Inflammatory macrophage treated with lipopolysaccharide for 4 hours (primary cell): ENCODE measurements around the gene PMPCA.
"Not testable (repeated sequence)": the region's sequence is repeated elsewhere in the genome, so short reads cannot be mapped to it uniquely, and the experiment has no call there.

Experiments
- DNase-seq: peaks from one replicate; pipeline ENCODE4 v3.0.0-alpha.2; 2020

PMPCA gene

DNA sequence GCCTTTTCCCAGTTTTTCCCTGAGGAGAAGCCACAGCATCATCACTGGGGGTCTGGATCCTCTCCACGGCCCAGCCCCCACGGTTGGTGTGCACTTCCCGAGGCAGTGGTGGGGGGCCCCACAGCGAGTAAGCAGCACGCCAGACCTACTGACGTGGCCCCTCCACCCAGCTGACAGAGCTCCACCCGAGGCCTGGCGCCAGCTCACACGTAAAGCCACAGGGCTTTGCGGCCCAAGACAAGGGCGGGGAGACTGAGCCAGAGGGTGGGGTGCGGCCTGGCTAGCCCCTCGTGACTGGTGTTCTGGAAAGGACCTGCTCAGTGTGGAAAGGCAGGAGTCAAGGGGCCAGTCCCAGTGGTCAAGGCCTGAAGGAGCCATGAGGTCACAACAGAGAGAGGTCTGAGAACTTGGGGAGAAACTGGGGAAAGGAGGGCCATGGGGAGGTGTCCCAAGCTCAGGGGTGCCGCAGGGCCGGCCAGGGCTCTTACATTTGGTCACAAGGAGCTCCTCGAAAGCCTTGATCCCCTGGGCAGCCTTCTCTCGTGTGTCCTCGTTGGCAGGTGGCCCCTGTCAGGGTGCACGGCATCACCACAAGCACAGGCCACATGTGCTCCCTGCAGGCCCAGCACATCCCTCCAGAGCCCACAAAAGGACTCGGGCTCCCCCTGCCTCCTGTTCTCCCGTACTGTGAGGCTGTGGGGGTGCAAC, 16.0 kb upstream of the PMPCA start:
- DNase-seq = no peak

DNA sequence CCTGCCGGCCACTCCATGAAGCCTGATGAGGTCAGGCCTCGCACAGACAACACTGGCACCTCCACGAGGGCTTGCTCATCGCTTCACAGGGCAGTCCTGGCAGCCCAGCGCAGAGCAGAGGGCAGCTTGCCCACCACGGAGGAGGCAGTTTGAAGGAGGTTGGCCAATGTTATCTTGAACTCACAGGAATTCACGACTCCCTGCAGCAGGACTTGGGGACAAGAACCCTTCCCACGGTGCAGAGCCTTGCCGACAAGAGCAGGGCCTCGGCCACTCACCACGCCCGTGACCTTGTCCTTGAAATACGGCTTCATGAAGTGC, 15.5 kb upstream of the PMPCA start:
- no peak for DNase-seq

DNA sequence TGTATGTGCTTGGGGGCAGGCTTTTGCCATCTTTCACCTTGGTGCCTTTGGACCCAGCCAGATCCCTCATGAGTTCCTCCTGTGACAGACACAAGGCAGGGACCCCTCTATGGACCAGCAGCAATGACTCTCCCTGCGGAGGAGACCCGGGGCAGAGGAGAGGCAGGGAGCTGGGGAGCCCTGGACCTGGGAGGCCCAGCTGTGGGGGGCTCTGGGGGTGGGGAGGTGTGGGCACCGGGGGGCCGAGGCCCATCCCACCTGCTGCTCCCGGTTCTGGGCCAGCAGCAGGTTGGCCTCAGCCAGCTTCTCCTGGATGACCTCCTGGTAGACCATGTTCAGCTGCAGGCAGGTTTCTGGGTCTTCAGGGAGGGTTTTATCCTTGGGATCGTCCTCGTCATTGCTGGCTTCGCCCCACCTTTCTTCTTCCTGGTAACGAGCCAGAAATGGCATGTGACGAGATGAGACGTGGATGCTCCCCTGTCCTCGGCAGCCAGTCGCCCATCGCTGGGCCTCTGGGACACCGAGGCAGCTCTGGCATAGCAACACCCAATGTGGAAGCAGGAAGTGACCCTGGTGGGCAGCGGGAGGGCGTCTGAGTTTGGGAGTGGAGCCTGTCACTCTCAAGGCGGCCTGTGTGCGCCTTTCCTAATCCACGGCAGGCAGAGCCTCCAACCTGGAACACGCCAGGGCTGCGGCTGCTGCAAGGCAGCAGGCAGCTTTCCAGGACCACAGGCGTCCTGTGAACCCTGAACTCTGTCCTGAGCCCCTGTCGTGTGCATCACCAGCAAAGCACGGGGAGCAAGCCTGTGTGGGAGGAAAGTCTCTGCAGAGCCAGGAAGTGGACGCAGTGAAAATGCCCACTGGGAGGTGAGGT, 14.9 kb upstream of the PMPCA start:
- no peak for DNase-seq

DNA sequence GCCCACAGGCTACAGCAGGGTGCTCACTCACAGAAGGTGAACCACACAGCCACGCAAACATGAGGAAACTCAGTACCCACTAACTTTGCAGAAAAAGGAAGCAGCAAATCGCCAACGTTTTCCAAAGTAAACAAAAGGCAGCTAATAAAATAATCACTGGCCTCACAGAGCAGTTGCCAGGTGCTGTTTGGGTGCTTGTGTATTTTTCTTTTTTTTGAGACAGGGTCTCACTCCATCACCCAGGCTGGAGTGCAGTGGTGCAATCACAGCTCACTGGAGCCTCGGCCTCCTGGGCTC, 14.3 kb upstream of the PMPCA start:
- no peak for DNase-seq

DNA sequence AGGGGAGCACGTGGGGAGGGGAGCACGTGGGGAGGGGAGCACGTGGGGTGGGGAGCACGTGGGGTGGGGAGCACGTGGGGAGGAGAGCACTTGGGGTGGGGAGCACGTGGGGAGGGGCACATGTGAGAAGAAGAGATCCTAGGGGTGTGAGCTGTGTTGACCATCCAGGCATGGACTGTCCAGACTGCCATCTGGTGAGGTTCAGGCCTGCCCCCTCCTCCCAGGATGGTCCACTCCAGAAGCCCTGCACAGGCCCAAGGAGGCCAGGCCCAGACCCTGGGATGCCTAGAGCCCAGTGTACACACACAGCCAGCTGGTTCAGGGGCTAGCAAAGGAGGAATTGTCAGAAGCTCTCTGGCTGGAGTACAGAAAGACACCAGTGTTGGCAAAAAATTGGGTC, 12.8 kb upstream of the PMPCA start:
- no peak for DNase-seq

DNA sequence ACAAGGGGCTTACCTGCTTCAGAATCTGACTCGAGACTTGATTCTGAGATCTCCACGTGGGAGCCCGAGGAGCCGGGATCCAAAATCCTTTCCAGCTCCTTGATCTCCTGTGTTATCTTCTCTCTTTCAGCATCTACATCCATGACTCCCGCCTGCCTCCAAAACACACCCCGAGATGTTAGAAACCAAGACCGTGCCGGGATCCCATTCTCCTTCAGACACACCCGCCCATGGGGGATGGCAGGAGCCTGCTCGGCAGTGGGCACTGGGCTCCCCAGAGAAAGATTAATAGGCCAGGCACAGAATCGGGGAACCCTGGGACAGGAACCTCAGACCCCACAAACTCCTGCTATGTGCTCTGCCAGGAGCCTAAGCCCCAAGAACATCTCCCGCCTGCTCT, 12.2 kb upstream of the PMPCA start:
- no peak for DNase-seq

DNA sequence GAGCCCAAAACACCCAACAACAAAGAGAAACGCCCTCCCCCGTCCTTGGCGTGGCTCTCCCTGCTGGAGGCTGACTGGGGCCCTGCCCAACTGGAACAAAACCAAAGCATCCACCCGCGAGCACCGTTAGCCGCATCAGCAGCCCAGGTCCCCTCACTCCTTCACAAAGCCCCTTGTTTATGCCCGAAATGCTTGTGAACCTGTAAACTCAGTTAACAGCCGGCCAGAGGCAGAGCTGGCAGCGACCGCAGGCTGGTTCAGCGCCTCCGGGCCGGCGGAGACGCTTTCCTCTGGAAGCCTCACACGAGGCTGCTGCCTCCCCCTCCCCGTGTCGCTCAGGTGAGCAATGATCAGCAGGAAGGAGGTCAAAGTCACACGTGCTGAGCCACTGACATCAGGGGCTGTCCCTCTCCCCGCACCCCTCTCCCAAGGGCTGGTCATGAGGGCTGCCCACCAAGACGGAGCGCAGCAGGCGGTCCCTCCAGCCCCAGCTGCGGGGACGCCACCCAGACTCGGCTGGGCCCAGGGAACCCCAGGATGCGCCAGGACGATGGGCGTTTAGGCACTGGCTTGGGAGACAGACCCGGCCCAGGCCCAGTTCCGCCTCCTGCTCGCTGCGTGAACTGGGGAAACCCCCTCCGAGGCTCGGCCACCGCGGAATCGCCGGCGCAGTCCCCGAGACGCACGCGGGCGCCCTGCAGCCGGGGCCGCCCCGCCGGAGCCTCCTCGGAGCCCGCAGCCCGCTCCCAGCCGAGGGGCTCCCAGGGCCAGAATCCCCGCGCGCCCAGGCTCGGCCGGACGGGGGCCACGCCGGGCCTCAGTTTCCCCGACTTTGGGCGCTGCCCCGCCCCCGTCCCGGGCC, 11.1 kb upstream of the PMPCA start:
- DNase-seq = peak; percentile 49

DNA sequence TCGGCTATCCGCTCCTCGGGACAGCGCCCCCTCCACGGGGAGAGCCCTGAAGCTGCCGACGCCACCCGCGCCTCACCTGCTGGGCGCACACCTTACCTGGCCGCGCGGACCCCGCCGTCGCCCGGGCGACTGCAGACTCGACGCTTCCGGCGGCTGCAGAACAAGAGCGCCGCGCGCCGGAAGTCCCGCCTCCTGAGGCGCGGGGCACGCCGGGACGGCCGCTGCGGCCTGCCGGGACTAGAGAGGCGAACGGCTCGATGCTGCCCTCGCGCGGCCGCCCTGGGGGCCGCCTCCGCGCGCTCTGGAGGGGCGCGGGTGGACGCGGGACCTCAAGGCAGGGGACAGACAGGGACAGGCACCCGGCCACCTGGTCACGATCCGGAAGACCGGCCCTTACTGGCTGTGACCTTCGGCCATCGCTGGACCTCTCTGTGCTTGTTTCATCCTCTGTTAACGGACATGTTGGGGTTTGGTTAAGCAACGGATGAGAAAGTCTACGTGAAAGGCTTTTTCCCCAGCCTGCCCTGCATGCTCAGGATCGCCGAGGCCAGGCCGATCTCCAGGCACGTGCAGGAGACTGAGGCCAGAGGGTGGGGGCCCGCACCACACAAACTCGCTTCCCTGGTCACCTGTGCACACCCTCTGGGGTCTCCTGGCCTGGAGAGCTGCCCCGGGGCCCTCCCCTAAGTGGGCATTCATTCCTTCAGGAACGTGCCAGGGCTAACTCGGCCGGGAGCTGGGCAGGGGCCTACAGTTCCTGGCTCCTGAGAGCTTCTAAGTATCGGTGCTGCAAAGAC, 10.2 kb upstream of the PMPCA start, which contains the start of gene SNAPC4:
Gene SNAPC4, minus strand, starts transcription at position 133 of the 797 bp plus-strand sequence. CDS start 1,742 bp downstream, outside the sequence.
- peak; percentile 89 for DNase-seq

DNA sequence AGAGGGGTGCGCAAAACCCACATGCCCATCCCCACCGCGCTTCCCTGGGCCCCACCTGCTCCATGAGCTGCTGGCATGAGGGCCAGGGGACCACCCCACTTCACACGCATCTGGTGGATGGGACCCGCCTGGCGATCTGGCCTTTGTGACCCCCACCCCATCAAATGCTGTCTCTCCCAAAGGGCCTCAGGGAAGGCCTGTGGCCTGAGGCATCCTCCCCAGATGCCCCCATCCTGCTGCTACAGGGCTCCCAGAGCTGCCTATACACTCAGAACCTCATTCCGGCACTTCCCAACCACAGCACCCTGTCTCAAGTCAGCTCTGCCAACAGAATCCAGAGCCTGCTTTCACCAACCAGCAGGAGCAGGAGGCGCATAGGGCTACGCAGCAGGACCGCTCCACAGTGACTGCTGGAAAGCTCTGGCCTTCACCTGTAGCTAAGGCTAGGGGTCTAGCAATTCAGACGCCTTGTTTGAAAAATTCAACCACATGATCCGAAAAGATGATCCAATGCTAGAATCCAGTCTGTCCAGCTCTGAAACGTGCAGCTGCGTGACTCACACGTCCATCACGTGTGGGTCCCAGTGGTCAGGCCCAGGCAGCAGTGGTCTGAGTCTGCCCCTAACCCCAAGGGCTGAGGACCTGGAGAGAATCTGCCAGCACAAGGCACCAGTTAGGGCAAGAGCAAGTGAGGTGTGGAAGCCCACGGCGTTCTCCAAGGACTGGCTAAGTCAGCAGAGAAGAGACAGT, 9.1 kb upstream of the PMPCA start:
- no peak for DNase-seq

DNA sequence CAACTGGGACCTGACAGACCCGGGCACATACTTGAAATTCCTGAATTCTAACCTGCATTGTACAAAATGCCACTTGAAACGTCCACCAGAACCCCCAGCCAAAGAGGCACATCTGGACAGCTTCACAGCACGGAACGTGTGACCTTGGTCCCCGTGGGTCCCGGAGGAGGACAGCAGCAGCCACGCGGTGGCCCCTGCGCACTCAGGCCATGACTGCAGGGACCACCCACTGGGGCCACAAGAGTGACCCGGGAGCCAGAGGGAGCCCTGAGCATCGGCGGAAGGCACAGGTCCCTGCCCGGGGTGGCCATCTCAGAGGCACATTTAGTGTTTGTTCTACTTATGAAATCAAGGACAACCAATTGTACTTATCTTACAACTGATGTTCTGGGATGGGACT, 8.4 kb upstream of the PMPCA start:
- no peak for DNase-seq

DNA sequence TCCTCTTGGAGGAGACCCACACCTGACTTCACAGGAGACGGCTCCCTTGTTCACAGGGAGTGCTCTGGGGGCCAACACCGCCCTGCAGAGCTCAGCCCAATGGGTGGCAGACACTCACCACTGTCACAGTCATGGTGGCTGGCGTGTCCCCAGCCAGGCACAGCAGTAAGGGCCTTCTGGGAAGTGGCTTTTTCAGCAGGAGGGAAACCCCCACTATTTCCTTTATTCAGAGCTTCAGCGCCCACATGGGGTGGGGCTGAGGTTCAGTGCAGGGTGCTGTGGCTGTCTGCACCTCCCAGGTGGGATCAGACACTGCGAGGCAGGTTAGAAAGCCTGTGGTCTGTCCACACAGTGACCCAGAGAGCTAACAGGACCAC, 6.9 kb upstream of the PMPCA start:
- DNase-seq = no peak

DNA sequence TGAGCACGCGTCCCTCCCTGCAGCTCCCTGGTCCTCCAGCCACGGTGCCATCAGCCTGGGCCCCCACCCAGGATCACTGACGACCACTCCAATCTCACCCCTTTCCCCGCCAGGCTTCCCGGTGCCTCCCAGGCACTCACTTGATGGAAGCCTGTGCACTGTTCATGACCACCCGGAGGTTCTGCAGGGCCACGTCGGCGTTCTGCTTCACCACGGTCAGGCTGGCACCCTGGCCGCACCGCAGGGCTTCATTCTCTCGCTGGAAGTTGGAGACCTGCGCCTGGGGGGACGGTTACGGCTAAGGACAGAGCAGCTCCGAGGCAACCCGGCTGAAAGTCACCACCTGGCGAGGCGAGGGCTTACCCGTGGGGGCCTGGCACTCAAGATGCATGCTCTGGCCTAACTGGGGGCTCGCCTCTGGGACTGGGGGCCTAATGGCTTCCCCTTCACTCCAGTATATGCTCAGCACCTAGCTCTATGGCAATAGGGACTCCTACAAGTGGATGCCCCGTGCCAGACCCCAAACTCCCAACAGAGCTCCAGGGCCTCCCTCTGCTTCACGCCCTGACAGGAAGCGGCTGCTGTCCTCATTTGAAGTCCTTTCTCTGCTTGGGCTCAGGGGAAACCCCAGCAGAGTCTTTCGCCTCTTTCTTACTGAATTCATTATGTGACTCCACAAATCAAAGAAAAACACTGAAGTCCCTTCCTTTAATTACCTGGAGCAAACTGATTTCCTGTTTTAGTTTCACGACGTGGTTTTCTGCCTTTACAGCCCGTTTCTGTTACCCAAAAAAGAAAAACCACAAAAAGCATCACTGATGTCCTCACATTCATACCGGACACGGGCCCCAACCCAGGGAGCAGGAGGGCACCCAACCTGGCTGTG, 6.3 kb upstream of the PMPCA start:
- no peak for DNase-seq

DNA sequence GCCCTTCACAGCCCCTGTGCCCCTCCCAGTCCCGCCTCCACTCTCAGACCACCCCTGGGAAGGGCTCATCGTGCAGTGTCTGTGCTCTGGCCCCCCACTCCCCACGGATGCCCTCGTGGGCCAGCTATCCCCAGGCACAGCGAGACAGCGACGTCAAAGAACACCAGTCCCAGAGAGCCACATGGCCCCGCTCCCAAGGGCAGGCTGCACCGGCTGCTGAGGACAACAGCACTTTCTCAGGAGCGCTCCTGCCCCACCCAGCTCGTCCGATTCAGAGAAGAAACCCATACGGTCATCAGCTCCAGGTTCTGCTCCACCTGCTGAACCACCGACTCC, 5.7 kb upstream of the PMPCA start:
- DNase-seq = no peak

DNA sequence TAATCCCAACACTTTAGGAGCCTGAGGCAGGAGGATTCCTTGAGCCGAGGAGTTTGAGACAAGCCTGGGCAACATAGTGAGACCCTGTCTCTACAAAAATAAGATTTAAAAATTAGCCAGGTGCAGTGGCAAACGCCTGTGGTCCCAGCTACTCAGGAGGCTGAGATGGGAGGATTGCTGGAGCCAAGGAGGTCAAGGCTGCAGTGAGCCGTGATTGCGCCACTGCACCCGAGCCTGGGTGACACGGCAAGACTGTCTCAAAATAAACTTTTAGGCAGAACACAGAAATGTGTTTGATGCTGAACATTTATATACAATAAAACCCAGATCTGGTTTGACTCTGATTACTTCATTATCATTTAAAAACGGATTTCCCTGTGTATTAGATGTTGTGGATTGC, 5.0 kb upstream of the PMPCA start:
- DNase-seq = no peak

DNA sequence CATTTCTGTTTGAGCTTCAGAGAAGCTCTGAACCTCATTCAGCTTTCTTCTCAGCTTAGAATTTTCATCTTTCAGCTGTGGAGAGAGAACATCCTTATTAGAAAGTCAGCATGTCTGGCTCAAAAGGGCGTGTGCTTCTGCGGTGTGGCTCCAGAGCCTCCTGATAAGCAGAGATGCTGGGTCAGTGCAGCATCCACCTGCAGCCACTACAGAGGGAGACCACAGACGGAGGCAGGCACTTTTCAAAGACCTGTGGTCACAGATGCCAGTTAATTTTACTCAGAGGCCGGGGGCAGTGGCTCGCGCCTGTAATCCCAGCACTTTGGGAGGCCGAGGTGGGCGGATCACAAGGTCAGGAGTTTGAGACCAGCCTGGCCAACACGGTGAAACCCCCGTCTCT, 4.6 kb upstream of the PMPCA start:
- DNase-seq = not testable (repeated sequence)

DNA sequence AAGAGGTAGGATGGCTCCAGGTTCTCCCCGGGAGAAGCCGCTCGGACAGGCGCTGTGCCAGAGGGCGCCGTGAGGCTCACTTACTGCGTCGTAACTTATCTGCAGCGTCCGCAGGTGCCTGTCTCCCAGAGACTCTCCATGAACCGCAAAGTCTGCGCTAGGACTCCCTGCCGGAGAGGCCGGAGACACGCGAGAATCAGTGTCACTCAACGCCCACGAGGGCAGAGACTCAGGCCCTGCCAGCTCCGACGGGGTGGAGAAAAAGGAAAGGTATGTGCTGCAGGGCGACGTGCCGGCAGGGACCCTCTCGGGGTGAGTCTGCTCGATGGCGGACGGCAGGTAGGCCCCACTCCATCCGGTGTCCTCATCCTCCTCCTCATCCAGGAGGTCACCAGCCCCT, 3.4 kb upstream of the PMPCA start:
- DNase-seq = not testable (repeated sequence)

DNA sequence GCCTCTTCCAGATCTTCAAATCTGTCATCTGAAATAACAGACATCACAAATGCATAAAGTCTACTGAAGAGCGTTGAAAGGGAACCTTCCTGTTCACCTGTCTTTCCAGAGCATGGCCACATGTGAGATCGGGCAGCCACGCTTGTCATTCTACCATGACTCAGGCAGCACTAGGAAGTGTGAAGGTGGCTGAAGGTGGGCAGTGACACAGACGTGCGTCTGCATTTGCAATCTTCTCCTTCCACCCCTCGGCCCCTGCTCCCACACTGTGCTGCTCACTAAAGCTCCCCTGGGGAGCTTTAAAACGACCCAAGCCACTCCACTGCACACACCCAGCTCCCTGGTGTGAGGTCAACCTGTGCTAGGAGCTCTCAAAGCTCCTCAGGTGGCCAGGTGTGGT, 2.5 kb upstream of the PMPCA start:
- no peak for DNase-seq

DNA sequence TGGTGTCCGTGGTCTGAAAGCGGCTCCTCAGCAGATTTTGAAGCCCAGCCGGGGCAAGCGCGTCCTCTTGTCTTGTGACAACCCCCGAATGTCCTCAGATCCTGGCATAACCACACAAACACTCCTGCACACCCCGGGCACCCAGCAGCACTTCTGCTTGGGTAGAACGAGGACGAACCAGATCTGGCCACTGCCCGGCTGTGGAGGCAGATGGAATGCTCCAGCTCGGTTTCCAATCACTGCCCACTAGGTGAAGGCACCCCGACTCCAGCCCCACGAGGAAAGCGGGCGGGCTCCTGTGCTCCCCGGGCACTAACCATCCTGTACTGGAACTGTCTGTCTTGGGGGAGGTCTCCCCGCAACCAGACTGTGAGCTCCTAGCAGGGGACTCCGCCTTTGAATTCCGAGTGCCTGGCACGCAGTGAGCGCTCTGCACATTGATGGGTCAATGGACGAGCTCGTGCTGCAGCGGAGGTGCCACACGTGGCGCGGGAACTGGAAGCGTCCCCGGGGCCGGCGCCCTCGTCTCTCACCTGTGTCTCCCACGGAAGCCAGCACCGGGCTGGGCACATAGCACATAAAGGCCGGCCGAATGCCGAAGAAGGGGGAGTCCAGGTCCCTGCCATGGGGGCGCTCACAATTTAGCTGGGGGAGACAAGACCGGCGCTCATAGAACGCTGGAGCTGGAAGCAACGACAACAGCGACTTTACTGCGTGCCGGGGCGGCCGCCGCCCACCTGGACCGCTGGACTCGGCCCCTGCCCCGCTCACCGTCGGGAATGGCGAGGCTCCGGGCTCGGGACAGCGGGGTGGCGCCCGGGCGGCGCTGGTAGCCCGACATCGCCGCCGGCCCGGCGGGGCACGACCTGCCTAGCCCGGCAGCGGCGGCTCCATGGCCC, 652 bp upstream of the PMPCA start:
- peak; percentile 21 for DNase-seq

DNA sequence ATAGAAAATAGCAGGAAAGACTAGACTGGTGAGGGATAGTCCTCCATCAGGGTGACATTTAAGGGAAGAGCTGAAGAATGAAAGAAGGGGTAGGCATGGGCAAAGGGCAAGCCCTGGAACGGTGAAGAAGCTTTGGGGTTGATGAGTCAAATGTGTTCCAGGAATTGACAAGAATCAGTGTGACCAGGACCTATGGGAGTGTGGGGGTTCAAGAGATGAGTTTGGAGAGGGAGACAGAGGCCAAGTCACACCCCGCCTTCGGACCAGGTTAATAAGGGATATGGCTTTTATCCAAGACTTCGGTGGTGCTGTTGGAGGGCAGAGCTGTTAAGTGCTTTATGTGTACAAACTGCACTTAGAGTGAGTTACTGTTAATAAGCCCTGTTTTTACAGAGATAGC, 920 bp downstream of the PMPCA start:
- no peak for DNase-seq

DNA sequence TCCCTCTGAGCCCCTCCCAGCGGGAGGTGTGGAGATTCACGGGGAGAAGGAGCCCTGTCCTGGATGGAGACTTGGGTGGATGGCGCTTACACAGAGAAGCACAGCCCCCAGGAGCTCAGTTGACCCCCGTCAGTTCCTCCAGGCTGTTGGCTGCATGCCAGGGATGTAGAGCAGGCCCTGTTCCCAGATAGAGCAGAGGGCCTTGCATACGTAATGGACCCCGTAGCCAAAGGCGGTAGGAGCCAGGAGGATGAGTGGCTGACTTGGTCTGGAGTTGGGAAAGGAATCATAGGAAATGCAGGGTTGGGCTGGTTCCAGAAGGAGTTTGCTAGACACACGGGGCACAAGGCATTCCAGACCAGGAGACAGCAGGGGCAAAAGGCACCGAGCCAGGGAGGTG, 2.5 kb downstream of the PMPCA start:
- DNase-seq = no peak
